ENCODE measurements around the gene RAB8B. TPM values are rescaled to one million over a fixed set of nuclear protein-coding genes. Genes with fewer than 3 reads are reported as not detected.

RAB8B gene
- total RNA-seq, 2 donors from 2014 or later: 21.9 to 28.8 TPM

DNA sequence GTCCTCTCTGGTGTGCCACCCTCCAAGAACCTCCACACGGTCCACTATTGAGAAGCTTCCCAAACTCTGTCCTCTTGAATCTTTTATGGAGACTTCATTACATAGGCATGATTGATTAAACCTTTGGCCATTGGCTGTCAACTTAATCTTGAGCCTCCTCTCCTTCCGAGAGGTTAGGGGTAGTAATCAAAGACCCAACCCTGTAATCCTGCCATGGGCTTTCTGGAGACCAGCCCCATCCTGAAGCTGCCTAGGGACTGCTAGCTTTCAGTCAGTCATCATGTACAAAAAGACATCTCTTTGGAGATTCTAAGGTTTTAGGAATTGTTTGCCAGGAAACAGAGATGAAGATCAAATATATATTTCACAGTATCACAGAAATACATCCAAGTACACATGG, 125.0 kb downstream of the RAB8B start:
- no peak overlapping the region for H3K27ac Mint-ChIP-seq
- Histone ChIP-seq H3K4me1 (ENCODE audit: control insufficient read depth, insufficient read depth, low read length) (no peaks in the 10 kb centered on the region), H3K36me3 (ENCODE audit: control insufficient read depth, insufficient read depth, low read length) (no peaks in the 10 kb centered on the region), H3K9ac (ENCODE audit: extremely low read depth, low read length, poor library complexity, severe bottlenecking) (no peak overlapping the region), H3K9me3 (ENCODE audit: control insufficient read depth, low read length) (no peaks in the 10 kb centered on the region), H3K27ac (ENCODE audit: low read depth, low read length) (no peak overlapping the region), H3K27me3 (ENCODE audit: control insufficient read depth, insufficient read depth, low read length, poor library complexity, severe bottlenecking) (no peaks in the 10 kb centered on the region), H3K4me3 (ENCODE audit: low read length) (no peak overlapping the region)
- H3K36me3 Mint-ChIP-seq (ENCODE audit: low read depth): no peaks in the 10 kb centered on the region
- no peaks in the 10 kb centered on the region for H3K27me3 Mint-ChIP-seq (ENCODE audit: insufficient read depth)
- peaks cover 27% of the 10 kb centered on the region for H3K4me1 Mint-ChIP-seq
- no peak overlapping the region for H3K4me3 Mint-ChIP-seq
- 72 to 89% methylated on average over 2 of the region's 2 CpGs for WGBS, 2 experiments (ENCODE audit: insufficient coverage in 1 of 2, insufficient read length in 1 of 2)
- H3K9me3 Mint-ChIP-seq: no peaks in the 10 kb centered on the region
- peak; percentile 27 for DNase-seq
- TF ChIP-seq, protein P1, sequence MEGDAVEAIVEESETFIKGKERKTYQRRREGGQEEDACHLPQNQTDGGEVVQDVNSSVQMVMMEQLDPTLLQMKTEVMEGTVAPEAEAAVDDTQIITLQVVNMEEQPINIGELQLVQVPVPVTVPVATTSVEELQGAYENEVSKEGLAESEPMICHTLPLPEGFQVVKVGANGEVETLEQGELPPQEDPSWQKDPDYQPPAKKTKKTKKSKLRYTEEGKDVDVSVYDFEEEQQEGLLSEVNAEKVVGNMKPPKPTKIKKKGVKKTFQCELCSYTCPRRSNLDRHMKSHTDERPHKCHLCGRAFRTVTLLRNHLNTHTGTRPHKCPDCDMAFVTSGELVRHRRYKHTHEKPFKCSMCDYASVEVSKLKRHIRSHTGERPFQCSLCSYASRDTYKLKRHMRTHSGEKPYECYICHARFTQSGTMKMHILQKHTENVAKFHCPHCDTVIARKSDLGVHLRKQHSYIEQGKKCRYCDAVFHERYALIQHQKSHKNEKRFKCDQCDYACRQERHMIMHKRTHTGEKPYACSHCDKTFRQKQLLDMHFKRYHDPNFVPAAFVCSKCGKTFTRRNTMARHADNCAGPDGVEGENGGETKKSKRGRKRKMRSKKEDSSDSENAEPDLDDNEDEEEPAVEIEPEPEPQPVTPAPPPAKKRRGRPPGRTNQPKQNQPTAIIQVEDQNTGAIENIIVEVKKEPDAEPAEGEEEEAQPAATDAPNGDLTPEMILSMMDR (conservative IDR thresholded peaks at IDR 0.05): no peak

Other genes with a start within 250 kb of the RAB8B start
- gene TPM1, start 146.9 kb upstream of the RAB8B start, total RNA-seq: 100 to 1,000 TPM; 245 to 363 TPM
- gene LACTB, start 67.7 kb upstream of the RAB8B start, total RNA-seq: 10 to 100 TPM; 13.3 to 14.9 TPM
- 10 to 100 TPM; 56.2 to 68.8 TPM for gene RPS27L, start 32.1 kb upstream of the RAB8B start, total RNA-seq
- gene APH1B, start 88.0 kb downstream of the RAB8B start, total RNA-seq: 10 to 100 TPM; 19.5 to 22.7 TPM
- gene CA12, start 192.2 kb downstream of the RAB8B start, total RNA-seq: 1 to 10 TPM; 1.2 to 2.1 TPM